Stimulated activated naive CD4-positive, alpha-beta T cell (primary cell): ENCODE data around the gene CEACAM4.
A peak's percentile ranks its signal among the peaks of the same experiment; 100 is the strongest.

Experiments
- DNase-seq, 6 experiments: peaks; one replicate each; lab custom pipeline; 2025; lab: John Stamatoyannopoulos, UW

The CEACAM4 gene

GRCh38 chr19:41617941-41618730 is 8.7 kb downstream of the CEACAM4 start:
- DNase-seq, result no peak

GRCh38 chr19:41616792-41617621 is 9.9 kb downstream of the CEACAM4 start:
- DNase-seq, result no peak

- DNase-seq, result no peak
Measured at GRCh38 chr19:41615207-41615606, 11.7 kb downstream of the CEACAM4 start.

- DNase-seq, result no peak
Measured at GRCh38 chr19:41612483-41612882, 14.4 kb downstream of the CEACAM4 start.

GRCh38 chr19:41610789-41611188 is 16.1 kb downstream of the CEACAM4 start:
- DNase-seq, result no peak

- no peak for DNase-seq
Measured at GRCh38 chr19:41607668-41608067, 19.2 kb downstream of the CEACAM4 start.

- no peak for DNase-seq
Measured at GRCh38 chr19:41606215-41606837, 20.5 kb downstream of the CEACAM4 start.

GRCh38 chr19:41604831-41605230 is 22.0 kb downstream of the CEACAM4 start:
- DNase-seq, result no peak

- no peak for DNase-seq
Measured at GRCh38 chr19:41601771-41602170, 25.1 kb downstream of the CEACAM4 start.

- no peak for DNase-seq
Measured at GRCh38 chr19:41599175-41599966, 27.5 kb downstream of the CEACAM4 start.

- peak; percentile 34 to 80 (median 66) for DNase-seq
Measured at GRCh38 chr19:41597600-41598041, 29.3 kb downstream of the CEACAM4 start.

GRCh38 chr19:41595890-41596280 is 31.0 kb downstream of the CEACAM4 start:
- no peak for DNase-seq

GRCh38 chr19:41595258-41595889 is 31.5 kb downstream of the CEACAM4 start:
- DNase-seq, result peak; percentile 30 to 72 (median 52)

GRCh38 chr19:41591951-41592562 is 34.8 kb downstream of the CEACAM4 start:
- no peak for DNase-seq

GRCh38 chr19:41590936-41591335 is 35.9 kb downstream of the CEACAM4 start:
- DNase-seq, result no peak

GRCh38 chr19:41589371-41589770 is 37.5 kb downstream of the CEACAM4 start:
- DNase-seq, result no peak

- no peak for DNase-seq
Measured at GRCh38 chr19:41588497-41589209, 38.2 kb downstream of the CEACAM4 start.

GRCh38 chr19:41587838-41588210 is 39.0 kb downstream of the CEACAM4 start:
- no peak for DNase-seq

- no peak for DNase-seq
Measured at GRCh38 chr19:41587101-41587837, 39.6 kb downstream of the CEACAM4 start.

GRCh38 chr19:41586064-41586463 is 40.8 kb downstream of the CEACAM4 start:
- DNase-seq, result no peak
